H1 (cell line): Measurements from ENCODE around the gene DIP2C. TPM values are rescaled to one million over a fixed set of nuclear protein-coding genes. Genes with fewer than 3 reads are reported as not detected.

ENCODE experiments used
- TCF12 ChIP-seq: IDR thresholded peaks from 2 replicates; pipeline ENCODE4 v1.6.1; 2011; ENCODE audit warnings: low read depth, mild to moderate bottlenecking, low read length
- polyA plus RNA-seq, 7 experiments: library from polyadenylated mRNA; depleted of rRNA in 3 of 7; stranded (reverse) in 5 of 7; unstranded in 2 of 7; fragments of >200 nt in 5 of 7; fragments of 200-250 nt in 2 of 7; gene quantifications; 1 replicate in 5 of 7; 2 replicates in 1 of 7; 4 replicates in 1 of 7; pipeline versions ENCODE4 v1.2.1 to v1.2.3, GENCODE V29; 2011 to 2013; ENCODE audit warnings: missing spikeins in 2 of 7, mixed read lengths in 2 of 7
- total RNA-seq: library from RNA; stranded (reverse); fragmentation: NEBNext Ultra II Directional; extraction: Animal tissue kit (Norgen Biotek cat#: 25700); gene quantifications from 2 replicates; pipeline ENCODE4 v1.2.1, GENCODE V29; 2021

DIP2C gene
- total and polyA plus RNA-seq, 2 of the 8 experiments (the other 6 are each of a cell fraction or from before 2014, with no cell fraction given), result 3.8 to 9.3 TPM

- TF ChIP-seq TCF12, result no peak
These were observed 152.5 kb downstream of the DIP2C start (continued) for GRCh38 chr10:536935-537334.
